ENCODE results near the gene OAT. TPM values are rescaled to one million over a fixed set of nuclear protein-coding genes. Genes with fewer than 3 reads are reported as not detected.

OAT gene
- total and polyA plus RNA-seq, 4 donors, result 25.1 to 255 (median 69.1) TPM

DNA sequence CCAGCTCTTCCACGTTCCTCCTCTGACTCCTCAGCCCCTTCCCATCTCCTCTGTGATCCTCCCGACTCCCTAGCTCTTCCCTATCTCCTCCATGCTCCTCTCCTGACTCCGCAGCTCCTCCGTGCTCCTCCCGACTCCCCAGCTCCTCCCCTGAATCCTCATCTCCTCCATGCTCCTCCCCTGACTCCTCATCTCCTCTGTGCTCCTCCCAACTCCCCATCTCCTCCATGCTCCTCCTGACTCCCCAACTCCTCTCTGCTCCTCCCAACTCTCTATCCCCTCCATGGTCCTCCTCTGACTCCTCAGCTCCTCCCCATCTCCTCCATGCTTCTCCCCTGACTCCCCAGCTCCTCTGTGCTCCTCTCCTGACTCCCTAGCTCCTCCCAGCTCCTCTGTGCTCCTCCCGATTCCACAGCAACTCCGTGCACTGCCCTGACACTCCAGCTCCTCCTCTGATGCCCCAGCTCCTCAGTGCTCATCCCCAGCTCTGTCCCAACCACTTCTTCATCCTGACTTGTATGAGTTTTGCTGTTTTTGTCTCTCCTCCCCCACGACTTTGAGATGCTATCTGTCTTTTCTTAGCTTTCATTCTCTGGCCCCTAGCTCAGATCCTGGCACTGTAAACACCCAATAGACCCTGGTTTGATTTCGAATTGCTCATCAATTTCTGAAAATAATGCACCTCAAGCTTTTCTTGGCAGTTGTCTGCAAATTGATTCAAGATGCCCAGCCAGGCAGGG lies 38.3 kb downstream of the OAT start:
- H3K9ac ChIP-seq (ENCODE audit: low read depth in 1 of 2, low read length in 2 of 2), result no peak overlapping the region
- no peaks in the 10 kb centered on the region for H3K9me3 ChIP-seq (ENCODE audit: control insufficient read depth in 4 of 4, low read length in 3 of 4)
- peaks cover 0 to 18% (median 1%) of the 10 kb centered on the region in 4 donors for H3K27me3 ChIP-seq (ENCODE audit: control insufficient read depth in 4 of 4, insufficient read depth in 4 of 4, low read length in 3 of 4)
- DNase-seq (ENCODE audit: low spot score), result no peak
- TF ChIP-seq HNF4A (conservative IDR thresholded peaks at IDR 0.05) (no peak), HNF4G (IDR thresholded peaks at IDR 0.05) (no peak), YY1 (IDR thresholded peaks at IDR 0.05) (no peak), RXRA (IDR thresholded peaks at IDR 0.05) (no peak), JUND (IDR thresholded peaks at IDR 0.05) (no peak), GABPA (IDR thresholded peaks at IDR 0.05 in 1 of 2, conservative IDR thresholded peaks at IDR 0.05 in 1 of 2) (no peak), ATF3 (IDR thresholded peaks at IDR 0.05) (no peak)
- TF ChIP-seq, protein P1, sequence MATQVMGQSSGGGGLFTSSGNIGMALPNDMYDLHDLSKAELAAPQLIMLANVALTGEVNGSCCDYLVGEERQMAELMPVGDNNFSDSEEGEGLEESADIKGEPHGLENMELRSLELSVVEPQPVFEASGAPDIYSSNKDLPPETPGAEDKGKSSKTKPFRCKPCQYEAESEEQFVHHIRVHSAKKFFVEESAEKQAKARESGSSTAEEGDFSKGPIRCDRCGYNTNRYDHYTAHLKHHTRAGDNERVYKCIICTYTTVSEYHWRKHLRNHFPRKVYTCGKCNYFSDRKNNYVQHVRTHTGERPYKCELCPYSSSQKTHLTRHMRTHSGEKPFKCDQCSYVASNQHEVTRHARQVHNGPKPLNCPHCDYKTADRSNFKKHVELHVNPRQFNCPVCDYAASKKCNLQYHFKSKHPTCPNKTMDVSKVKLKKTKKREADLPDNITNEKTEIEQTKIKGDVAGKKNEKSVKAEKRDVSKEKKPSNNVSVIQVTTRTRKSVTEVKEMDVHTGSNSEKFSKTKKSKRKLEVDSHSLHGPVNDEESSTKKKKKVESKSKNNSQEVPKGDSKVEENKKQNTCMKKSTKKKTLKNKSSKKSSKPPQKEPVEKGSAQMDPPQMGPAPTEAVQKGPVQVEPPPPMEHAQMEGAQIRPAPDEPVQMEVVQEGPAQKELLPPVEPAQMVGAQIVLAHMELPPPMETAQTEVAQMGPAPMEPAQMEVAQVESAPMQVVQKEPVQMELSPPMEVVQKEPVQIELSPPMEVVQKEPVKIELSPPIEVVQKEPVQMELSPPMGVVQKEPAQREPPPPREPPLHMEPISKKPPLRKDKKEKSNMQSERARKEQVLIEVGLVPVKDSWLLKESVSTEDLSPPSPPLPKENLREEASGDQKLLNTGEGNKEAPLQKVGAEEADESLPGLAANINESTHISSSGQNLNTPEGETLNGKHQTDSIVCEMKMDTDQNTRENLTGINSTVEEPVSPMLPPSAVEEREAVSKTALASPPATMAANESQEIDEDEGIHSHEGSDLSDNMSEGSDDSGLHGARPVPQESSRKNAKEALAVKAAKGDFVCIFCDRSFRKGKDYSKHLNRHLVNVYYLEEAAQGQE (IDR thresholded peaks at IDR 0.05), result no peak
- no peaks in the 10 kb centered on the region for H3K4me1 ChIP-seq (ENCODE audit: control insufficient read depth in 4 of 4, insufficient read depth in 4 of 4, low read length in 3 of 4)
- no peak overlapping the region for H3K27ac ChIP-seq (ENCODE audit: low read depth in 1 of 2, low read length in 2 of 2)
- WGBS, result 68% methylated on average over 9 of the region's 9 CpGs
- no peaks in the 10 kb centered on the region for H3K36me3 ChIP-seq (ENCODE audit: control insufficient read depth in 4 of 4, insufficient read depth in 3 of 4, low read depth in 1 of 4, low read length in 3 of 4)
- no peak overlapping the region for H3K4me3 ChIP-seq (ENCODE audit: low read depth in 1 of 3, low read length in 3 of 3)

DNA sequence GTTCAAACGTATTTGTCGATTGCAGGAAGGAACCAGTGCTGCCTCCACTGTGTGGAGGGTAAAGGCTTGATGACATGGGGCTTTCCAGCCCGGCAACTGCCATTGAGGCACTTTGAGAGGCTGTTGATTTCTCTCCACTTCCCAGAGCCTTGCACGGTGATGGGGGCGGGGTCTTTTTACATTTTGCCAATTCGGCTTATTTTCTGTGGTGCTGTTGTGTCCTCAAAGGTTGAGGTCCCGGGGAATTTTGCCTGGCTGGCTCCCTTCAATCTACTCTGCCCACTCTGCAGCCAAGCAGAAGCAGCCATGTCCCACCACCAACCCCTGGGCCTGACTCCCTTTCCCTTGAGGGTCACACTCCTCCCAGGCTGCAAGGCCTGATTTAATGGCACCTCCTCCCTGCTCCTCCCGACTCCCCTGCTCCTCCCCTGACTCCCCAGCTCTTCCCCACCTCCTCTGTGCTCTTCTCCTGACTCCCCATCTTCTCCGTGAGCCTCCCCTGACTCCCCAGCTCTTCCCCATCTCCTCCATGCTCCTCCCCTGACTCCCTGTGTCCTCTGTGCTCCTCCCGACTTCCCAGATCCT lies 39.0 kb downstream of the OAT start:
- no peak for DNase-seq (ENCODE audit: low spot score)
- Histone ChIP-seq H3K4me1 (ENCODE audit: control insufficient read depth in 4 of 4, insufficient read depth in 4 of 4, low read length in 3 of 4) (no peaks in the 10 kb centered on the region), H3K27me3 (ENCODE audit: control insufficient read depth in 4 of 4, insufficient read depth in 4 of 4, low read length in 3 of 4) (peaks cover 0 to 18% (median 1%) of the 10 kb centered on the region in 4 donors), H3K4me3 (ENCODE audit: low read depth in 1 of 3, low read length in 3 of 3) (no peak overlapping the region), H3K9me3 (ENCODE audit: control insufficient read depth in 4 of 4, low read length in 3 of 4) (no peaks in the 10 kb centered on the region), H3K36me3 (ENCODE audit: control insufficient read depth in 4 of 4, insufficient read depth in 3 of 4, low read depth in 1 of 4, low read length in 3 of 4) (no peaks in the 10 kb centered on the region), H3K27ac (ENCODE audit: low read depth in 1 of 2, low read length in 2 of 2) (no peak overlapping the region), H3K9ac (ENCODE audit: low read depth in 1 of 2, low read length in 2 of 2) (no peak overlapping the region)
- TF ChIP-seq RAD21 (IDR thresholded peaks at IDR 0.05), result no peak
- TF ChIP-seq YY1 (IDR thresholded peaks at IDR 0.05), result no peak
- TF ChIP-seq SP1 (IDR thresholded peaks at IDR 0.05), result no peak
- TF ChIP-seq ZBTB33 (IDR thresholded peaks at IDR 0.05), result no peak
- no peak for TF ChIP-seq GABPA (IDR thresholded peaks at IDR 0.05 in 1 of 2, conservative IDR thresholded peaks at IDR 0.05 in 1 of 2)
- no peak for TF ChIP-seq NR2F2 (IDR thresholded peaks at IDR 0.05)
- TF ChIP-seq RXRA (IDR thresholded peaks at IDR 0.05), result no peak
- TF ChIP-seq ATF3 (IDR thresholded peaks at IDR 0.05), result no peak
- TF ChIP-seq HNF4A (conservative IDR thresholded peaks at IDR 0.05), result no peak
- TF ChIP-seq TAF1 (conservative IDR thresholded peaks at IDR 0.05), result no peak
- TF ChIP-seq, protein P2, sequence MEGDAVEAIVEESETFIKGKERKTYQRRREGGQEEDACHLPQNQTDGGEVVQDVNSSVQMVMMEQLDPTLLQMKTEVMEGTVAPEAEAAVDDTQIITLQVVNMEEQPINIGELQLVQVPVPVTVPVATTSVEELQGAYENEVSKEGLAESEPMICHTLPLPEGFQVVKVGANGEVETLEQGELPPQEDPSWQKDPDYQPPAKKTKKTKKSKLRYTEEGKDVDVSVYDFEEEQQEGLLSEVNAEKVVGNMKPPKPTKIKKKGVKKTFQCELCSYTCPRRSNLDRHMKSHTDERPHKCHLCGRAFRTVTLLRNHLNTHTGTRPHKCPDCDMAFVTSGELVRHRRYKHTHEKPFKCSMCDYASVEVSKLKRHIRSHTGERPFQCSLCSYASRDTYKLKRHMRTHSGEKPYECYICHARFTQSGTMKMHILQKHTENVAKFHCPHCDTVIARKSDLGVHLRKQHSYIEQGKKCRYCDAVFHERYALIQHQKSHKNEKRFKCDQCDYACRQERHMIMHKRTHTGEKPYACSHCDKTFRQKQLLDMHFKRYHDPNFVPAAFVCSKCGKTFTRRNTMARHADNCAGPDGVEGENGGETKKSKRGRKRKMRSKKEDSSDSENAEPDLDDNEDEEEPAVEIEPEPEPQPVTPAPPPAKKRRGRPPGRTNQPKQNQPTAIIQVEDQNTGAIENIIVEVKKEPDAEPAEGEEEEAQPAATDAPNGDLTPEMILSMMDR (IDR thresholded peaks at IDR 0.05; ENCODE audit: low read depth, low read length, missing input control), result no peak
- no peak for TF ChIP-seq JUND (IDR thresholded peaks at IDR 0.05)
- TF ChIP-seq HNF4G (IDR thresholded peaks at IDR 0.05), result no peak
- no peak for TF ChIP-seq MAX (IDR thresholded peaks at IDR 0.05)
- TF ChIP-seq FOXA2 (IDR thresholded peaks at IDR 0.05), result no peak
- TF ChIP-seq, protein P1 (IDR thresholded peaks at IDR 0.05), result no peak
- TF ChIP-seq EGR1 (IDR thresholded peaks at IDR 0.05; ENCODE audit: low read depth in 2 of 2), result no peak
- TF ChIP-seq FOXA1 (IDR thresholded peaks at IDR 0.05), result no peak
- WGBS, result 71% methylated on average over 10 of the region's 10 CpGs
